ENCODE data around the gene PLSCR4.

DNA sequence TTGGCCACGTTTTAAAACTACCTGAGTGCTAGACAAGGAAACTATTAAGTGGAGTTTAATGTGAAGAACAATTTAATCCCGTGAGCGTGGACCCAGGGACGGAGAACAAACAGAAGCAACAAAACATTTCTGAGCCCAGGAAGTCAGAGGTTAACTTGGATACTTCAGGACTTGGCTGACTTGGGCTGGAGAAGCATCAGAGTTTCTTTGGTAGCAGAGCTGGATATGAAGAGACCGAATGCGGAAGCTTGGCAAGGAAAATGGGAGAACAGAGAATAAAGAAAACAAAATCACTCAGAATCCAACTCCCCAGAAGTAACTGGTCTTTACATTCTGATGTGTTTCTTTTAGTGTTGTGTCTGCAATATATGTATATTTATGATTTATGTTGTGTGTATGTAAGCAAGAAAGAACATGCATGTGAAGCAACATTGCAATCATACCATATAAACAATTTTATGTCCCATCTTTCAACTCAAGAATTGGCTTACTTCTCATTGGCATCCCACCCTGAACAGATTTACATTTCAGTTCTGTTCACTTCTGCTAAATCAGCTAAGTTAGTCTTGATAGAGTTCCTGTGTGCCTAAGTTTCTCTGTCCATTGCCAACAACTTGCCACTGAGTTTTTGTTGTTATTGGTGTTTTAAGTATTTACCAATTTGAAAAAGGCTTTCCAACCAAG lies 72.8 kb downstream of the PLSCR4 start:
- TF ChIP-seq, protein P1, sequence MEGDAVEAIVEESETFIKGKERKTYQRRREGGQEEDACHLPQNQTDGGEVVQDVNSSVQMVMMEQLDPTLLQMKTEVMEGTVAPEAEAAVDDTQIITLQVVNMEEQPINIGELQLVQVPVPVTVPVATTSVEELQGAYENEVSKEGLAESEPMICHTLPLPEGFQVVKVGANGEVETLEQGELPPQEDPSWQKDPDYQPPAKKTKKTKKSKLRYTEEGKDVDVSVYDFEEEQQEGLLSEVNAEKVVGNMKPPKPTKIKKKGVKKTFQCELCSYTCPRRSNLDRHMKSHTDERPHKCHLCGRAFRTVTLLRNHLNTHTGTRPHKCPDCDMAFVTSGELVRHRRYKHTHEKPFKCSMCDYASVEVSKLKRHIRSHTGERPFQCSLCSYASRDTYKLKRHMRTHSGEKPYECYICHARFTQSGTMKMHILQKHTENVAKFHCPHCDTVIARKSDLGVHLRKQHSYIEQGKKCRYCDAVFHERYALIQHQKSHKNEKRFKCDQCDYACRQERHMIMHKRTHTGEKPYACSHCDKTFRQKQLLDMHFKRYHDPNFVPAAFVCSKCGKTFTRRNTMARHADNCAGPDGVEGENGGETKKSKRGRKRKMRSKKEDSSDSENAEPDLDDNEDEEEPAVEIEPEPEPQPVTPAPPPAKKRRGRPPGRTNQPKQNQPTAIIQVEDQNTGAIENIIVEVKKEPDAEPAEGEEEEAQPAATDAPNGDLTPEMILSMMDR (conservative IDR thresholded peaks at IDR 0.05; ENCODE audit: low read length), result no peak
- TF ChIP-seq EZH2phosphoT487 (IDR thresholded peaks at IDR 0.05; ENCODE audit: borderline replicate concordance, low read depth, low read length), result no peak

Data from OCI-LY7 (cell line).